Measurements from ENCODE around the gene TEDC2. TPM values are rescaled to one million over a fixed set of nuclear protein-coding genes. Genes with fewer than 3 reads are reported as not detected.

Gene TEDC2
- polyA plus RNA-seq, 1 of the 3 experiments (the other 2 are of a cell fraction) = 15.6 TPM

- WGBS (ENCODE audit: low lambda C conversion rate) = 87% methylated on average over 11 of the region's 18 CpGs
- DNase-seq = no peak
- Histone ChIP-seq H3K27ac (ENCODE audit: low read depth in 2 of 2, low read length in 1 of 2) (no peak overlapping the region; a peak in 1 of 4 replicates), H3K9ac (no peak overlapping the region), H3K4me2 (no peak overlapping the region), H4K20me1 (ENCODE audit: insufficient read depth) (0 out of 2 replicates have a peak, but pooled peaks cover 4% of the 10 kb centered on the region), H2AFZ (ENCODE audit: low read depth) (no peak overlapping the region), H3K4me1 (ENCODE audit: control insufficient read depth in 1 of 2, insufficient read depth in 2 of 2, low read depth in 1 of 2, low read length in 1 of 2) (peaks cover 0 to 19% of the 10 kb centered on the region in 2 experiments; a peak in 1 of 4 replicates), H3K36me3 (replicated peaks in 1 of 2; ENCODE audit: control insufficient read depth in 1 of 2, insufficient read depth in 2 of 2, low read length in 1 of 2) (peaks cover 0 to 13% of the 10 kb centered on the region in 2 experiments), H3K79me2 (ENCODE audit: insufficient read depth) (no peaks in the 10 kb centered on the region), H3F3A (replicated peaks; ENCODE audit: insufficient read depth) (peaks cover 4% of the 10 kb centered on the region), H3K9me2 (no peaks in the 10 kb centered on the region), H3K4me3 (ENCODE audit: low read depth in 2 of 2, low read length in 1 of 2) (no peak overlapping the region), H3K27me3 (ENCODE audit: insufficient read depth) (no peaks in the 10 kb centered on the region), H3K9me3 (no peaks in the 10 kb centered on the region)
- TF ChIP-seq PBX3 (IDR thresholded peaks at IDR 0.05) = no peak
- TF ChIP-seq GABPA (IDR thresholded peaks at IDR 0.05; ENCODE audit: low read depth) = no peak
- TF ChIP-seq USF1 (IDR thresholded peaks at IDR 0.05; ENCODE audit: borderline replicate concordance, low read depth) = no peak
- TF ChIP-seq, protein P1, sequence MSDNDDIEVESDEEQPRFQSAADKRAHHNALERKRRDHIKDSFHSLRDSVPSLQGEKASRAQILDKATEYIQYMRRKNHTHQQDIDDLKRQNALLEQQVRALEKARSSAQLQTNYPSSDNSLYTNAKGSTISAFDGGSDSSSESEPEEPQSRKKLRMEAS (IDR thresholded peaks at IDR 0.05; ENCODE audit: low read depth) = no peak
- TF ChIP-seq FOXJ3 (CRISPR knock-in tag; IDR thresholded peaks at IDR 0.05) = no peak
- TF ChIP-seq RXRA (IDR thresholded peaks at IDR 0.05; ENCODE audit: borderline replicate concordance, low read depth) = no peak
- no peak for TF ChIP-seq EP300 (IDR thresholded peaks at IDR 0.05; ENCODE audit: borderline replicate concordance in 1 of 2, low read depth in 1 of 2, low read length in 1 of 2)
- TF ChIP-seq ZBTB33 (IDR thresholded peaks at IDR 0.05; ENCODE audit: borderline replicate concordance, low read depth) = no peak
- no peak for TF ChIP-seq FOSL2 (IDR thresholded peaks at IDR 0.05; ENCODE audit: borderline replicate concordance, low read depth)
- no peak for TF ChIP-seq SMC3 (IDR thresholded peaks at IDR 0.05; ENCODE audit: low read depth, low read length)
- TF ChIP-seq RCOR1 (IDR thresholded peaks at IDR 0.05; ENCODE audit: low read length) = no peak
- no peak for TF ChIP-seq RFX5 (IDR thresholded peaks at IDR 0.05; ENCODE audit: low read length)
- no peak for TF ChIP-seq NRF1 (IDR thresholded peaks at IDR 0.05; ENCODE audit: low read depth, low read length)
- TF ChIP-seq NFIC (IDR thresholded peaks at IDR 0.05; ENCODE audit: borderline replicate concordance) = no peak
- TF ChIP-seq RAD21 (IDR thresholded peaks at IDR 0.05; ENCODE audit: low read length) = no peak
- TF ChIP-seq FOXM1 (IDR thresholded peaks at IDR 0.05; ENCODE audit: low read depth) = no peak
- TF ChIP-seq SIN3A (IDR thresholded peaks at IDR 0.05; ENCODE audit: borderline replicate concordance, low read depth, low read length) = no peak
- POLR2A ChIA-PET = interaction anchor here (1.0 to 2.6 kb wide), 6 partner anchors 18 to 72 kb away, joined by 4 to 19 read pairs (median 4); partner anchors contain the start of genes AMDHD2, CCNF, NTN3 and TBC1D24
- CTCF ChIA-PET = interaction anchor here (0.6 to 4.3 kb wide), 34 partner anchors 10 to 307 kb away, joined by 3 to 95 read pairs (median 6); partner anchors contain the start of genes ABCA3, AMDHD2, ATP6V0C and CCNF
These were observed 42.3 kb downstream of the TEDC2 start for GRCh38 chr16:2501946-2502895.
